K562 (cell line): ENCODE data around the gene AK2. TPM values are rescaled to one million over a fixed set of nuclear protein-coding genes. Genes with fewer than 3 reads are reported as not detected.

Experiments
- CGGBP1 ChIP-seq: fragments of 250-450 bp; sonication (Bioruptor Pico); IDR thresholded peaks from 2 replicates; pipeline ENCODE4 v1.9.0; 2021; ENCODE audit warnings: mild to moderate bottlenecking
- CSDE1 ChIP-seq, 2 experiments: fragments of 450-650 bp; IDR thresholded peaks; 2 replicates each; pipeline ENCODE4 v1.6.1; 2016; ENCODE audit warnings: mild to moderate bottlenecking in 1 of 2
- HMBOX1 ChIP-seq: sonication (generic); IDR thresholded peaks from 2 replicates; pipeline ENCODE4 v1.6.1; 2016
- MEF2D ChIP-seq: conservative IDR thresholded peaks from 2 replicates; pipeline ENCODE4 v1.6.1; 2016; ENCODE audit warnings: low read depth, missing genetic modification characterization, missing compliant biosample characterization
- NCOA4 ChIP-seq: fragments of 450-650 bp; IDR thresholded peaks from 2 replicates; pipeline ENCODE4 v1.6.1; 2018; ENCODE audit warnings: mild to moderate bottlenecking; ENCODE audit not compliant: partially characterized antibody
- RB1 ChIP-seq: fragments of 450-650 bp; IDR thresholded peaks from 2 replicates; pipeline ENCODE4 v1.6.1; 2017; ENCODE audit warnings: low read depth, mild to moderate bottlenecking
- RBM14 ChIP-seq: fragments of 200-400 bp; formaldehyde crosslinking; IDR thresholded peaks from 2 replicates; pipeline ENCODE4 v1.6.1; 2018; ENCODE audit warnings: low read depth, mild to moderate bottlenecking, low read length, moderate library complexity, borderline replicate concordance; ENCODE audit not compliant: insufficient read depth
- SMARCA4 ChIP-seq: fragments of 450-650 bp; IDR thresholded peaks from 2 replicates; pipeline ENCODE4 v1.6.1; 2016
- TEAD2 ChIP-seq: fragments of 450-650 bp; IDR thresholded peaks from 2 replicates; pipeline ENCODE4 v1.6.1; 2016; ENCODE audit warnings: missing genetic modification characterization, control low read depth, missing compliant biosample characterization
- XRCC3 ChIP-seq: fragments of 450-650 bp; IDR thresholded peaks from 2 replicates; pipeline ENCODE4 v1.6.1; 2017; ENCODE audit warnings: mild to moderate bottlenecking, moderate library complexity
- ZC3H4 ChIP-seq: sonication (generic); formaldehyde crosslinking; IDR thresholded peaks from 2 replicates; pipeline ENCODE4 v1.9.0; 2021; ENCODE audit warnings: missing genetic modification reagents, borderline replicate concordance
- ZFP91 ChIP-seq: sonication (generic); formaldehyde crosslinking; IDR thresholded peaks from 2 replicates; pipeline ENCODE4 v1.8.0; 2022; ENCODE audit warnings: mild to moderate bottlenecking, missing genetic modification reagents
- ZNF449 ChIP-seq: fragments of 250-450 bp; sonication (Bioruptor Pico); IDR thresholded peaks from 2 replicates; pipeline ENCODE4 v1.8.0; 2022; ENCODE audit warnings: moderate library complexity, mild to moderate bottlenecking, inconsistent platforms
- ZNF668 ChIP-seq: fragments of 250-450 bp; sonication (Bioruptor Pico); IDR thresholded peaks from 2 replicates; pipeline ENCODE4 v1.8.0; 2022; ENCODE audit warnings: mild to moderate bottlenecking, inconsistent platforms
- polyA plus RNA-seq, 8 experiments: library from polyadenylated mRNA; depleted of rRNA in 4 of 8; stranded (reverse) in 5 of 8; unstranded in 3 of 8; fragments of >200 nt; fragmentation: Nextera tagmentation in 2 of 8; fragmentation: Illumina TruSeq in 1 of 8; extraction: Ambion mirVana in 2 of 8; extraction: Trizol in 1 of 8; gene quantifications; 2 replicates each; pipeline versions ENCODE4 v1.2.1 to v1.2.3, GENCODE V29; 2011 to 2014; ENCODE audit warnings: inconsistent platforms in 1 of 8, missing spikeins in 1 of 8
- total RNA-seq, 7 experiments: library from RNA; depleted of rRNA in 6 of 7; stranded (reverse); fragments of >200 nt in 6 of 7; fragmentation: Illumina TruSeq in 2 of 7; extraction: Trizol in 2 of 7; gene quantifications; 2 replicates each; pipeline versions ENCODE4 v1.2.1 to v1.2.3, GENCODE V29; 2011 to 2021; ENCODE audit warnings: low replicate concordance in 1 of 7

The AK2 gene
- total and polyA plus RNA-seq, 9 of the 15 experiments (the other 6 are each of a cell fraction or from before 2014, with no cell fraction given) = 105 to 1,050 (median 509) TPM

GRCh38 chr1:33022650-33023200, 14.0 kb downstream of the AK2 start (continued):
- peak; percentile 43; the same call in 1 of the 2 replicates for TF ChIP-seq SMARCA4
- no peak for TF ChIP-seq CGGBP1
- no peak for TF ChIP-seq NCOA4
- TF ChIP-seq ZNF668 = no peak
- no peak for TF ChIP-seq ZFP91 (CRISPR knock-in tag)
- peak; percentile 48; the same call in 1 of the 2 replicates for TF ChIP-seq HMBOX1
- 0 out of 2 replicates have a peak, but pooled peaks have one; percentile 20 for TF ChIP-seq RB1
- TF ChIP-seq ZNF449 = no peak
- no peak for TF ChIP-seq ZC3H4 (CRISPR knock-in tag)
- no peak for TF ChIP-seq MEF2D (tag)
- no peak for TF ChIP-seq CSDE1 (IDR thresholded peaks at IDR 0.05)
- no peak for TF ChIP-seq XRCC3
- TF ChIP-seq TEAD2 (tag) = no peak
- no peak for TF ChIP-seq RBM14
